Measurements from ENCODE around the gene NBPF3.
"Not testable (repeated sequence)": the region's sequence is repeated elsewhere in the genome, so short reads cannot be mapped to it uniquely, and the experiment has no call there.

Gene NBPF3, protein sequence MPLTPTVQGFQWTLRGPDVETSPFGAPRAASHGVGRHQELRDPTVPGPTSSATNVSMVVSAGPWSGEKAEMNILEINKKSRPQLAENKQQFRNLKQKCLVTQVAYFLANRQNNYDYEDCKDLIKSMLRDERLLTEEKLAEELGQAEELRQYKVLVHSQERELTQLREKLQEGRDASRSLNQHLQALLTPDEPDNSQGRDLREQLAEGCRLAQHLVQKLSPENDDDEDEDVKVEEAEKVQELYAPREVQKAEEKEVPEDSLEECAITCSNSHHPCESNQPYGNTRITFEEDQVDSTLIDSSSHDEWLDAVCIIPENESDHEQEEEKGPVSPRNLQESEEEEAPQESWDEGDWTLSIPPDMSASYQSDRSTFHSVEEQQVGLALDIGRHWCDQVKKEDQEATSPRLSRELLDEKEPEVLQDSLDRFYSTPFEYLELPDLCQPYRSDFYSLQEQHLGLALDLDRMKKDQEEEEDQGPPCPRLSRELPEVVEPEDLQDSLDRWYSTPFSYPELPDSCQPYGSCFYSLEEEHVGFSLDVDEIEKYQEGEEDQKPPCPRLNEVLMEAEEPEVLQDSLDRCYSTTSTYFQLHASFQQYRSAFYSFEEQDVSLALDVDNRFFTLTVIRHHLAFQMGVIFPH

GRCh38 chr1:21439721-21440629, at the start of gene NBPF3:
Gene NBPF3 (plus strand): TSS chr1:21440137. CDS start chr1:21445087, 4,950 bp downstream.
- DNase-seq (ENCODE audit: low read depth in 2 of 2): peak; percentile 71 to 82

GRCh38 chr1:21391497-21391896, 48.4 kb upstream of the NBPF3 start:
- no peak for DNase-seq (ENCODE audit: low read depth in 2 of 2)

DNA sequence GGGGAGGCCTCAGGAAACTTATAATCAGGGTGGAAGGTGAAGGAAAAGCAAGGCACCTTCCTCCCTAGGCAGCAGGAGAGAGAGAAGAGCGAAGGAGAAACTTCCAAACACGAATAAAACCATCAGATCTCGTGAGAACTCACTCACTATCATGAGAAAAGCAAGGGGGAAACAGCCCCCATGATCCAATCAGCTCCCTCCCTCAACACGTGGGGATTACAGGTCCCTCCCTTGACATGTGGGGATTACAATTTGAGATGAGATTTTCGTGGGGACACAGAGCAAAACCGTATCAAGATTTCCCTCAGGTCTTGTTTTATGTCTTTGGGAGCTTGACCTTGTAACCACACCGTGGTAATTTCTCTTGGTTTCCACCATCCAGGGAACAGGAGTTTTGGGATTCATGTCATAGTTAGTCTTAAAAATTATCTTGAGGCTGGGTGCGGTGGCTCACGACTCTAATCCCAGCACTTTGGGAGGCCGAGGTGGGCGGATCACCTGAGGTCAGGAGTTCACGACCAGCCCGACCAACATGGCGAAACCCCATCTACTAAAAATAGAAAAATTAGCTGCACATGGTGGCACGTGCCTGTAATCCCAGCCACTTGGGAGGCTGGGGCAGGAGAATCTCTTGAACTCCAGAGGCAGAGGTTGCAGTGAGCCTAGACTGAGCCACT, 47.2 kb upstream of the NBPF3 start:
- DNase-seq (ENCODE audit: low read depth in 2 of 2): no peak

DNA sequence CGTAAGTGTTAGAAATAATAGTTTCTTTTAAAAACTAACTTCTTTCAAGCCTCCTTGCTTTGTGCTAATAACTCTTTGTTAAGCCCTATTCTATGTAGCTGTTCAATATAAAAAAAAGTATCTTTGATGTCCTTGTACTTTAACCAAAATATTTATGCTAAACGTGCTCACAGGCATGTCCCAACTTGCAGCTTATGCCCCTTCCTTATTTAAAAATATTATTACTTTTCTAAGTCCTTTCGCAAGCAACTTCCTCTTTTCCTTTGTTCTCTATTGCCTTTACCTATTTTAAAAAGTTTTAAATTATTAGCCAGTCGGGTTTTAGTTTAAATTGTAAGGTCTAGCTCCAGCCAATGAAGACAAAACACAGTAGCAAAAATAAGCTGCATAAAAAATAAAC, 43.4 kb upstream of the NBPF3 start:
- DNase-seq (ENCODE audit: low read depth in 2 of 2): no peak

- DNase-seq (ENCODE audit: low read depth in 2 of 2): peak in 1 of 2 experiments; percentile 4
Observed at GRCh38 chr1:21397813-21398188, 42.1 kb upstream of the NBPF3 start.

GRCh38 chr1:21401726-21402346, 38.1 kb upstream of the NBPF3 start:
- not testable (repeated sequence) for DNase-seq (ENCODE audit: low read depth in 2 of 2)

DNA sequence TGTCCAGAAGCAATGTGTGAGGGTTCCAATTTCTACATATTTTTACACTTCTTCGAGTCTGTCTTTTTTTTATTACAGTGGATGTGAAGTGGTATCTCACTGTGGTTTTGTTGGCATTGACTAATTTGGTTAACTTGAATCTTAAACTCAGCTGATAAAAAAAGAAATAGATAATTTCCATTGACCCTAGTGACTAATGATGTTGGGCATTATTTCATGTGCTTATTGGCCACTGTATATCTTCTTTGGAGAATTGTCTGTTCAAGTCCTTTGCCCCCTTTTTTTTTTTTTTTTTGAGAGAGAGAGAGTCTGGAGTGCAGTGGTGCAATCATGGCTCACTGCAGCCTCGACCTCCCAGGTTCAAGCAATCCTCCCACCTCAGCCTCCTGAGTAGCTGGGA, 33.3 kb upstream of the NBPF3 start:
- DNase-seq (ENCODE audit: low read depth in 2 of 2): no peak

GRCh38 chr1:21409897-21410296, 30.0 kb upstream of the NBPF3 start:
- not testable (repeated sequence) for DNase-seq (ENCODE audit: low read depth in 2 of 2)

DNA sequence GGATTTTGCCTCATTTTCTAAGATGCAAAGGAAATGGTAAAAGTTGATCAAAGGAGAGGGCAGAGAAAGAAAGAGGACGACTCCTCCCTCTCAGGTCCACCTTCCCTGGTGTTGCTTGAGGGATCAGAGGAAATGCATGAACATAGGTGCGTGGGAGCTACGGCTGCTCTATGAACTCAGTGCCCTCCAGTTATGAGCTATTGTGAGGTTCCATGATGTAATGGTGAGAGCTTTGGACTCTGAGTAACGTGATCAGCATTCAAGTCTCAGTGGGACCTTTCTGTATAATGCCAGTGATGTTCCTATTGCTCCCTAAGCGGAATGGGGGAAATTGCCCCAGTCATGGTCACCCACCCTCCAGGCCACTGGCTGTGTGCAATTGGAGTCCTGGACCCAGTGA, 25.9 kb upstream of the NBPF3 start:
- DNase-seq (ENCODE audit: low read depth in 2 of 2): no peak

DNA sequence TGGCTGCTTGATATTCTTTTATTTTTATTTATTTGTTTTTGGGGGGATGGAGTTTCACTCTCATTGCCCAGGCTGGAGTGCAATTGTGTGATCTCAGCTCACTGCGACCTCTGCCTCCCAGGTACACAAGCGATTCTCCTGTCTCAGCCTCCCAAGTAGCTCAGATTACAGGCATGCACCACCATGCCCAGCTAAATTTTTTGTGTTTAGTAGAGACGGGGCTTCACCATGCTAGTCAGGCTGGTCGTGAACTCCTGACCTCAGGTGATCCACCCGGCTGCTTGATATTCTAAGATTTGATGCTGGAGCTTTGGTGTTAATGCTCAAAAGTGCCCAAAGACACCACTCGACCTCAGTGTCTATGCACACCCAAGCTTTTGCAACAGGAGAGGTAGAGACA, 19.6 kb upstream of the NBPF3 start:
- DNase-seq (ENCODE audit: low read depth in 2 of 2): not testable (repeated sequence)

GRCh38 chr1:21421307-21421706, 18.6 kb upstream of the NBPF3 start:
- DNase-seq (ENCODE audit: low read depth in 2 of 2): not testable (repeated sequence)

- DNase-seq (ENCODE audit: low read depth in 2 of 2): not testable (repeated sequence)
Observed at GRCh38 chr1:21427798-21428480, 12.0 kb upstream of the NBPF3 start.

- DNase-seq (ENCODE audit: low read depth in 2 of 2): not testable (repeated sequence)
Observed at GRCh38 chr1:21428481-21429073, 11.4 kb upstream of the NBPF3 start.

- not testable (repeated sequence) for DNase-seq (ENCODE audit: low read depth in 2 of 2)
Observed at GRCh38 chr1:21429210-21429609, 10.7 kb upstream of the NBPF3 start.

DNA sequence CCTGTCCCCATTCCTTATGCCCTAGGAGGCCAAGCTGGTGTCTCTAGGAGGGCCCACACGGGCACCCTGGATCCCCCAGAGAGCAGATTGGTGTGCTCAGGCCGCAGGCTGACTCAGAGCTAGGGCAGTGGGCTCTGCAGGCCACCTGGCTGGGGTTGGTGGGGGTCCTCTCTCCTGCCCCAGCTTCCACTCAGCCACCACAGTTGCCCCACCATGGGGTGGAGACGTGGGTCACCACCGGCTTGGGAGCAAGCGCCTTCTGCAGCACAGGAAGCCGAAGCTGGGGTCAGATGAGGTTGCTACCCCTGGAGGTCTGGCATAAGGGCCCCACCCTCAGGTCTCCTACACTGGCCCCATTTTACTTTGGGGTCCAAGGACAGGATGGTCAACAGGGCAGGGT, 9.1 kb upstream of the NBPF3 start:
- not testable (repeated sequence) for DNase-seq (ENCODE audit: low read depth in 2 of 2)

DNA sequence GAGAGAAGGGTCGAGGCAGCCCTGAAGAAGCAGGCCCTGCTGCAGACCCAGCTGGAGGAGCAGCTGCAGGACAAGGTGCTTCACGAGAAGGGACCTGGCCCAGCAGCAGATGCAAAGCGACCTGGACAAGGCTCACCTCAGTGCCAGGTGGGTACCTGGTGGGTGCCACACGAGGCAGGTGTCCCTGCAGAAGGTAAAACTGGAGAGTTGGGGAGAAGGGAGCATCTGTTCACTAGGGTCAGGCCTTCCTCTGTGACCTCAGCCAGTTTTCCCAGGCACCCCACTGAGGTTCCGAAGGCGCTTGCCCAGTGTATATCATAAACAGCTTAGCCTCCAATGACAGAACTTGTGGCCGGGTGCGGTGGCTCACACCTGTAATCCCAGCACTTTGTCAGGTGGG, 5.5 kb upstream of the NBPF3 start:
- DNase-seq (ENCODE audit: low read depth in 2 of 2): no peak

GRCh38 chr1:21435646-21436487, 4.1 kb upstream of the NBPF3 start:
- no peak for DNase-seq (ENCODE audit: low read depth in 2 of 2)

GRCh38 chr1:21436488-21437340, 3.2 kb upstream of the NBPF3 start:
- DNase-seq (ENCODE audit: low read depth in 2 of 2): no peak

DNA sequence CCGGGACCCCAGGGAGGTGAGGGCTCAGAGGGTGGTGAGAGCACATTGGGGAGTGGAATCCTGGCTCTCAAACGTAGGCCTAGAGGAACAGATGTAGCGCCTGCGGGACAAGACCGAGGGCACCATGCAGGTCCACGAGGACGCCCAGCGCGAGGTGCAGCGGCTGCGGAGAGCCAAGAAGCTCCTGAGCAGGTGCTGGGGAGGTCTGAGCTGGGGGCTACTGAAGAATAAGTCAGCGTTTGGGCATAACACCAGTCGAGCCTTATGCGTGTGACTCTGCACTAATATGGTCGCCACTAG, 2.6 kb upstream of the NBPF3 start:
- DNase-seq (ENCODE audit: low read depth in 2 of 2): no peak
